ENCODE results near the gene SPATA31A5. TPM values are rescaled to one million over a fixed set of nuclear protein-coding genes. Genes with fewer than 3 reads are reported as not detected.
"Not testable (repeated sequence)": the region's sequence is repeated elsewhere in the genome, so short reads cannot be mapped to it uniquely, and the experiment has no call there.

Gene SPATA31A5
- total RNA-seq: not detected
- not detected for polyA plus RNA-seq (ENCODE audit: insufficient read length in 6 of 6)
- long read RNA-seq, donor 1: 0 reads
- long read RNA-seq, donor 2: 0 reads
- long read RNA-seq, donor 3: 0 reads
- long read RNA-seq, donor 4: 0 reads
- long read RNA-seq, donor 5: 0 reads
- long read RNA-seq, donor 6: 0 reads
- long read RNA-seq, donor 7: 0 reads
- long read RNA-seq, donor 8: 0 reads
- long read RNA-seq, donor 9: 0 reads
- long read RNA-seq, donor 10: 0 reads
- long read RNA-seq, donor 11: 0 reads
- long read RNA-seq, donor 12: 0 reads

DNA sequence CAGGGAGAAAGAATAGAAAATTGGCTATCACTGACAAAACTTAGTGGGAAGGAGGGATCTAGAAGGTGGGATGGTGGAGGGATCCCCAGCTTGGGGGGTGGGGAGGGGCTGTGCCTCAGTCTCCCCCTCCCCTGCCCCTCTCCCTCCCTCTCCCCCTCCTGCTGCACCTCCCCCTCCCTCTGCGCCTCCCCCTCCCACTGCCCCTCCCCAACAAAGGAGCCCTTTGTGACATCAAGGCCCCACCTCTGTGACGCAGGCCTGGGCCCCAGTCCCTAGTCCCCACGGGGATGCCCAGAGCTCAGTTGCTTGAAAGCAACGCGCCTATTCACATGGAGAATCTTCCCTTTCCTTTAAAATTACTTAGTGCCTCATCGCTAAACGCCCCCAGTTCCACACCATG is at the start of gene SPATA31A5:
Gene SPATA31A5, plus strand, starts transcription at position 301 of the 400 bp plus-strand sequence. Its CDS starts 29 bp downstream, at position 330.
- H3K27me3 ChIP-seq; ATAC-seq; DNase-seq; H3K4me3 ChIP-seq; H3K4me1 ChIP-seq; H3K9me3 ChIP-seq; H3K36me3 ChIP-seq; H3K27ac ChIP-seq; intact Hi-C loops (cut with DNase I): not testable (repeated sequence)

DNA sequence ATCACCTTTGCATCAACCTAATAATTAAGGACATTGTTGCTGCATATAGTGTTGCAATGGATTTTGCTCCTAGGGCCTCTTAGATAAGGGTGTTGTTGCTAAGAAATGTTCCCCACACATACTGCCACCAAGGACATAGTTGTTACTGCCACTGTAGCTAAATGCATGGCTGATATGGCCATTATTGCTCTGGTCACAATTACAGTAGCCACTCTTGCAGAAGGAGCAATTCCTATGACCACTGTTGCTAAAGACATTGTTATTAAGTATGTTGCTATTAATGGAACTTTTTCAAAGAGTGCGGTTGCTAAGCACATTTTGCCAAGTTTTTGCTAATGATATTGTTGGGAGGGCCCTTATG is 48.8 kb downstream of the SPATA31A5 start:
- H3K4me3 ChIP-seq; ATAC-seq; H3K27me3 ChIP-seq; H3K27ac ChIP-seq; H3K9me3 ChIP-seq; H3K4me1 ChIP-seq; H3K36me3 ChIP-seq; intact Hi-C loops (cut with DNase I); DNase-seq: not testable (repeated sequence)

DNA sequence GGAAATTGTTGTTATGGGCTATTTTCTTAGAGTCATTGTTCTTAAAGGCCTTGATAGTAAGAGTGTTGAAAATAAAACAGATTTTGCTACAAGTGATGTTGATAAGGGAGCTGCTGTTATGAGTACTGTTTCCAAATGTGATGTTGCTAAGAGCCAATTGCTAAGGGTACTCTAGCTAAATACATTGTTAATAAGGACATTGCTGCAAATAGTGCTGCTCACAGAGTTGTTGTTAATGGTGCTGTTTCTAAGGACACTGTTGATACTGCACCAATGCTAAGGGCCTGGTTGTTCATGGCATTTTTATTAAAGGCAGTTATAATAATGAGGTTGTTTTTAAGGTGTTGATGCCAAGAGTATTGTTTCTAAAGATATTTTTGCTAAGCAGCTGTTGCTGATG is 52.2 kb downstream of the SPATA31A5 start:
- intact Hi-C loops (cut with DNase I); H3K4me1 ChIP-seq; H3K27me3 ChIP-seq; H3K36me3 ChIP-seq; H3K9me3 ChIP-seq; DNase-seq; ATAC-seq; H3K4me3 ChIP-seq; H3K27ac ChIP-seq: not testable (repeated sequence)
